Measurements from ENCODE around the gene UBE2N. TPM values are rescaled to one million over a fixed set of nuclear protein-coding genes. Genes with fewer than 3 reads are reported as not detected.
A peak's percentile ranks its signal among the peaks of the same experiment; 100 is the strongest.

Gene UBE2N
- total RNA-seq (2014; rRNA removed; shearing (Covaris generic)), result 210 and 222 TPM in 2 replicates

- H3K4me1 ChIP-seq, result peaks cover 9% of the 10 kb centered on the region
- peak; percentile 92 to 94 for DNase-seq
- peak within 1 kb of the TSS; percentile 88 for H3K27ac ChIP-seq
- no peaks in the 10 kb centered on the region for H3K36me3 ChIP-seq
- H3K27me3 ChIP-seq, result no peaks in the 10 kb centered on the region
- H3K9me3 ChIP-seq (replicated peaks), result no peaks in the 10 kb centered on the region; the same call in 1 of the 2 replicates
- H3K4me3 ChIP-seq, result peak within 1 kb of the TSS; percentile 98
Observed at GRCh38 chr12:93441617-93442410, at the start of gene UBE2N. Gene UBE2N (minus strand): TSS chr12:93441947. CDS start chr12:93441884, 63 bp downstream.

- Histone ChIP-seq H3K36me3 (peaks cover 68% of the 10 kb centered on the region), H3K9me3 (replicated peaks) (no peaks in the 10 kb centered on the region)
- peak; percentile 16 to 20 for DNase-seq
Observed at GRCh38 chr12:93484315-93484981, 42.7 kb upstream of the UBE2N start.

GRCh38 chr12:93483151-93483807 is 41.5 kb upstream of the UBE2N start:
- Histone ChIP-seq H3K36me3 (peaks cover 69% of the 10 kb centered on the region), H3K9me3 (replicated peaks) (no peaks in the 10 kb centered on the region), H3K27ac (no peak overlapping the region), H3K4me1 (peaks cover 4% of the 10 kb centered on the region), H3K27me3 (no peaks in the 10 kb centered on the region), H3K4me3 (no peak overlapping the region)
- DNase-seq, result no peak

More at GRCh38 chr12:93484315-93484981, 42.7 kb upstream of the UBE2N start:
- peaks cover 4% of the 10 kb centered on the region for H3K4me1 ChIP-seq
- no peak overlapping the region for H3K4me3 ChIP-seq
- H3K27ac ChIP-seq, result no peak overlapping the region
- no peaks in the 10 kb centered on the region for H3K27me3 ChIP-seq

- Histone ChIP-seq H3K27ac (no peak overlapping the region), H3K36me3 (peaks cover 67% of the 10 kb centered on the region), H3K27me3 (no peaks in the 10 kb centered on the region), H3K4me1 (peaks cover 4% of the 10 kb centered on the region), H3K9me3 (replicated peaks) (no peaks in the 10 kb centered on the region), H3K4me3 (no peak overlapping the region)
- no peak for DNase-seq
Observed at GRCh38 chr12:93482721-93483120, 41.0 kb upstream of the UBE2N start.

GRCh38 chr12:93476555-93476954 is 34.8 kb upstream of the UBE2N start:
- no peak overlapping the region for H3K4me3 ChIP-seq
- DNase-seq, result no peak
- H3K27ac ChIP-seq, result no peak overlapping the region
- peaks cover 64% of the 10 kb centered on the region for H3K36me3 ChIP-seq
- H3K4me1 ChIP-seq, result no peaks in the 10 kb centered on the region
- H3K9me3 ChIP-seq (replicated peaks), result no peaks in the 10 kb centered on the region
- H3K27me3 ChIP-seq, result no peaks in the 10 kb centered on the region

GRCh38 chr12:93469386-93469785 is 27.6 kb upstream of the UBE2N start:
- Histone ChIP-seq H3K27me3 (no peaks in the 10 kb centered on the region), H3K27ac (no peak overlapping the region), H3K4me1 (no peaks in the 10 kb centered on the region), H3K4me3 (no peak overlapping the region), H3K9me3 (replicated peaks) (no peaks in the 10 kb centered on the region), H3K36me3 (peaks cover 33% of the 10 kb centered on the region)
- no peak for DNase-seq

- H3K36me3 ChIP-seq, result peaks cover 20% of the 10 kb centered on the region
- no peaks in the 10 kb centered on the region for H3K4me1 ChIP-seq
- no peaks in the 10 kb centered on the region for H3K9me3 ChIP-seq (replicated peaks)
- H3K27me3 ChIP-seq, result no peaks in the 10 kb centered on the region
- no peak for DNase-seq
- H3K4me3 ChIP-seq, result peak overlapping the region; percentile 100
- H3K27ac ChIP-seq, result peak overlapping the region; percentile 95
Observed at GRCh38 chr12:93468008-93468371, 26.2 kb upstream of the UBE2N start.

GRCh38 chr12:93467351-93468007 is 25.7 kb upstream of the UBE2N start, which contains the start of gene MRPL42:
Gene MRPL42 (plus strand): TSS chr12:93467514. CDS start chr12:93469286, 1,772 bp downstream.
- Histone ChIP-seq H3K4me3 (peak within 1 kb of the TSS; percentile 100), H3K9me3 (replicated peaks) (no peaks in the 10 kb centered on the region), H3K36me3 (peaks cover 15% of the 10 kb centered on the region; the same call in 1 of the 2 replicates), H3K27ac (peak within 1 kb of the TSS; percentile 95), H3K4me1 (no peaks in the 10 kb centered on the region), H3K27me3 (no peaks in the 10 kb centered on the region)
- peak; percentile 88 to 92 for DNase-seq

GRCh38 chr12:93466625-93467350 is 25.0 kb upstream of the UBE2N start:
- Histone ChIP-seq H3K4me1 (no peaks in the 10 kb centered on the region), H3K4me3 (peak overlapping the region; percentile 100), H3K36me3 (peaks cover 14% of the 10 kb centered on the region; the same call in 1 of the 2 replicates), H3K27ac (peak overlapping the region; percentile 95), H3K9me3 (replicated peaks) (no peaks in the 10 kb centered on the region), H3K27me3 (no peaks in the 10 kb centered on the region)
- DNase-seq, result no peak

GRCh38 chr12:93465841-93466240 is 24.1 kb upstream of the UBE2N start:
- H3K9me3 ChIP-seq (replicated peaks), result no peaks in the 10 kb centered on the region
- peaks cover 5% of the 10 kb centered on the region; the same call in 1 of the 2 replicates for H3K36me3 ChIP-seq
- no peaks in the 10 kb centered on the region for H3K27me3 ChIP-seq
- no peak overlapping the region for H3K27ac ChIP-seq
- no peaks in the 10 kb centered on the region for H3K4me1 ChIP-seq
- DNase-seq, result no peak
- H3K4me3 ChIP-seq, result no peak overlapping the region

- Histone ChIP-seq H3K9me3 (replicated peaks) (no peaks in the 10 kb centered on the region), H3K4me3 (no peak overlapping the region), H3K36me3 (no peaks in the 10 kb centered on the region), H3K27me3 (no peaks in the 10 kb centered on the region), H3K27ac (no peak overlapping the region), H3K4me1 (no peaks in the 10 kb centered on the region)
- no peak for DNase-seq
Observed at GRCh38 chr12:93461503-93461902, 19.8 kb upstream of the UBE2N start.

GRCh38 chr12:93460902-93461301 is 19.2 kb upstream of the UBE2N start:
- no peaks in the 10 kb centered on the region for H3K4me1 ChIP-seq
- H3K4me3 ChIP-seq, result no peak overlapping the region
- no peaks in the 10 kb centered on the region for H3K27me3 ChIP-seq
- H3K36me3 ChIP-seq, result no peaks in the 10 kb centered on the region
- no peaks in the 10 kb centered on the region for H3K9me3 ChIP-seq (replicated peaks)
- H3K27ac ChIP-seq, result no peak overlapping the region
- DNase-seq, result no peak

- no peaks in the 10 kb centered on the region for H3K4me1 ChIP-seq
- no peaks in the 10 kb centered on the region for H3K9me3 ChIP-seq (replicated peaks)
- no peak overlapping the region for H3K4me3 ChIP-seq
- H3K36me3 ChIP-seq, result no peaks in the 10 kb centered on the region
- H3K27ac ChIP-seq, result no peak overlapping the region
- no peak for DNase-seq
- H3K27me3 ChIP-seq, result no peaks in the 10 kb centered on the region
Observed at GRCh38 chr12:93460003-93460402, 18.3 kb upstream of the UBE2N start.

- H3K36me3 ChIP-seq, result no peaks in the 10 kb centered on the region
- no peak for DNase-seq
Observed at GRCh38 chr12:93459097-93459496, 17.4 kb upstream of the UBE2N start.

More at GRCh38 chr12:93459097-93459496, 17.4 kb upstream of the UBE2N start:
- H3K9me3 ChIP-seq (replicated peaks), result no peaks in the 10 kb centered on the region
- no peak overlapping the region for H3K27ac ChIP-seq
- no peak overlapping the region for H3K4me3 ChIP-seq
- H3K4me1 ChIP-seq, result no peaks in the 10 kb centered on the region
- no peaks in the 10 kb centered on the region for H3K27me3 ChIP-seq

All from SJCRH30 (cell line).